OCI-LY7 (cell line): ENCODE measurements around the gene UGP2. TPM values are rescaled to one million over a fixed set of nuclear protein-coding genes. Genes with fewer than 3 reads are reported as not detected.

ENCODE experiments used
- BruUV-seq: library from RNA; stranded (reverse); fragments of 400-500 nt; replicated peaks from 2 replicates; lab custom pipeline; 2021; lab: Mats Ljungman, UMichigan
- CTCF ChIA-PET: fragments of 300-600 bp; sonication (Branson Sonifier 250); formaldehyde crosslinking; loops from one replicate; lab custom pipeline; 2022; ENCODE audit warnings: antibody characterized with exemption; ENCODE audit not compliant: unreplicated experiment; lab: Charles Lee
- POLR2A ChIA-PET: fragments of 300-600 bp; sonication (Branson Sonifier 250); formaldehyde crosslinking; loops from one replicate; lab custom pipeline; 2022; ENCODE audit warnings: antibody characterized with exemption; lab: Charles Lee
- DNase-seq: peaks from one replicate; pipeline ENCODE4 v3.0.0-alpha.2; 2015; ENCODE audit warnings: low spot score
- H2AFZ ChIP-seq: fragments of 200-600 bp; sonication (generic), shearing (Covaris generic); 2 replicates; pipeline ENCODE4 v1.6.1; 2014; ENCODE audit warnings: mild to moderate bottlenecking, antibody characterized with exemption, low read length, moderate library complexity
- H3K27ac ChIP-seq: fragments of 200-600 bp; sonication (generic); 2 replicates; pipeline ENCODE4 v1.5.1; 2014; ENCODE audit warnings: mixed run types, low read depth, mild to moderate bottlenecking, moderate library complexity, low read length, inconsistent platforms; ENCODE audit not compliant: poor library complexity, severe bottlenecking
- H3K36me3 ChIP-seq: fragments of 200-600 bp; sonication (generic); 2 replicates; pipeline ENCODE4 v1.6.1; 2014; ENCODE audit warnings: mild to moderate bottlenecking, antibody characterized with exemption, low read length, moderate library complexity, mixed read lengths; ENCODE audit not compliant: insufficient read depth
- H3K4me1 ChIP-seq: fragments of 200-600 bp; sonication (generic); 2 replicates; pipeline ENCODE4 v1.5.1; 2014; ENCODE audit warnings: mild to moderate bottlenecking, low read length; ENCODE audit not compliant: insufficient read depth, poor library complexity, severe bottlenecking
- H3K4me2 ChIP-seq: fragments of 200-600 bp; sonication (generic); 2 replicates; pipeline ENCODE4 v1.6.1; 2014; ENCODE audit warnings: mild to moderate bottlenecking, low read length
- H3K4me3 ChIP-seq: fragments of 200-600 bp; sonication (generic); 2 replicates; pipeline ENCODE4 v1.5.1; 2014; ENCODE audit warnings: mild to moderate bottlenecking, low read depth, low read length; ENCODE audit not compliant: poor library complexity, severe bottlenecking
- H3K79me2 ChIP-seq: fragments of 200-600 bp; sonication (generic); 2 replicates; pipeline ENCODE4 v1.6.1; 2016; ENCODE audit warnings: low read depth, mild to moderate bottlenecking, low read length, moderate library complexity, mixed read lengths; ENCODE audit not compliant: insufficient read depth
- H3K9me2 ChIP-seq: fragments of 200-600 bp; sonication (generic); 2 replicates; pipeline ENCODE4 v1.6.1; 2016; ENCODE audit warnings: mild to moderate bottlenecking, low read length, mixed read lengths; ENCODE audit not compliant: insufficient read depth
- H3K9me3 ChIP-seq: fragments of 200-600 bp; sonication (generic); 2 replicates; pipeline ENCODE4 v1.6.1; 2014; ENCODE audit warnings: mild to moderate bottlenecking, mixed run types, low read length, mixed read lengths
- H4K20me1 ChIP-seq: fragments of 200-600 bp; sonication (generic); 2 replicates; pipeline ENCODE4 v1.6.1; 2014; ENCODE audit warnings: mild to moderate bottlenecking, antibody characterized with exemption, low read length, moderate library complexity, mixed read lengths; ENCODE audit not compliant: insufficient read depth
- CTCF ChIP-seq: fragments of 200-600 bp; sonication (generic); conservative IDR thresholded peaks from 2 replicates; pipeline ENCODE4 v1.5.1; 2014; ENCODE audit warnings: mild to moderate bottlenecking, antibody characterized with exemption, low read length, moderate library complexity, mixed read lengths
- EZH2phosphoT487 ChIP-seq: fragments of 200-600 bp; sonication (generic); IDR thresholded peaks from 2 replicates; pipeline ENCODE4 v1.6.1; 2018; ENCODE audit warnings: low read depth, borderline replicate concordance, mild to moderate bottlenecking, mixed run types, antibody characterized with exemption, low read length, moderate library complexity, mixed read lengths
- intact Hi-C: fragments of 100-400 bp; cut with micrococcal nuclease; formaldehyde crosslinking; loops from one replicate; pipeline ENCODE4 v1.10.0; 2022; ENCODE audit not compliant: unreplicated experiment
- total RNA-seq, 2 experiments: library from RNA; depleted of rRNA in 1 of 2; stranded (reverse); fragments of >200 nt in 1 of 2; shearing (Covaris generic) in 1 of 2; gene quantifications; 2 replicates each; pipeline ENCODE4 v1.2.3, GENCODE V29; 2014 to 2022

Gene UGP2
- total RNA-seq, 2 experiments from 2014 or later: 53.7 to 71.4 TPM

GRCh38 chr2:63837036-63837594 lies 4.6 kb upstream of the UGP2 start:
- Histone ChIP-seq H3K4me1 (peaks cover 33% of the 10 kb centered on the region), H2AFZ (peak overlapping the region; percentile 47; the same call in 1 of the 2 replicates), H3K4me3 (no peak overlapping the region), H3K36me3 (no peaks in the 10 kb centered on the region), H3K9me3 (no peaks in the 10 kb centered on the region), H4K20me1 (no peaks in the 10 kb centered on the region; the same call in 1 of the 2 replicates), H3K79me2 (peaks cover 5% of the 10 kb centered on the region), H3K4me2 (no peak overlapping the region), H3K27ac (no peak overlapping the region), H3K9me2 (no peaks in the 10 kb centered on the region)
- intact Hi-C loops: no loop called here
- ChIA-PET POLR2A (no interaction called here), CTCF (no interaction called here)
- BruUV-seq: no TSS peak
- no peak for DNase-seq
- TF ChIP-seq EZH2phosphoT487: no peak
- no peak for TF ChIP-seq CTCF

GRCh38 chr2:63840081-63840784 lies 1.5 kb upstream of the UGP2 start:
- Histone ChIP-seq H3K36me3 (peaks cover 15% of the 10 kb centered on the region), H3K9me3 (no peaks in the 10 kb centered on the region), H3K4me2 (peak overlapping the region; percentile 83), H3K27ac (peak overlapping the region; percentile 87), H2AFZ (peak overlapping the region; percentile 34; the same call in 1 of the 2 replicates), H3K79me2 (peaks cover 36% of the 10 kb centered on the region), H3K9me2 (no peaks in the 10 kb centered on the region), H3K4me3 (peak overlapping the region; percentile 79), H4K20me1 (peaks cover 28% of the 10 kb centered on the region), H3K4me1 (peaks cover 59% of the 10 kb centered on the region)
- CTCF ChIA-PET: no interaction called here
- no TSS peak for BruUV-seq
- POLR2A ChIA-PET: interaction anchor here (0.6 to 3.5 kb wide), 6 partner anchors 18 to 1408 kb away, joined by 3 to 35 read pairs (median 5); no protein-coding TSS in a partner anchor
- TF ChIP-seq EZH2phosphoT487 (no peak), CTCF (0 out of 2 replicates have a peak, but pooled peaks have one; percentile 14)
- peak; percentile 86 for DNase-seq
- intact Hi-C loops: loop anchor here (1.0 to 5.0 kb wide), 2 partner anchors 17 to 253 kb away; partner anchors contain the start of genes MDH1 and WDPCP
